GM12801 (cell line): ENCODE data around the gene WFDC13.

Experiments
- TF ChIP-seq, protein P1 (sequence below): IDR thresholded peaks from one replicate; pipeline ENCODE4 v1.5.1; 2011; ENCODE audit warnings: control low read depth; ENCODE audit not compliant: insufficient read length; ENCODE audit errors: extremely low read depth

Gene WFDC13, protein sequence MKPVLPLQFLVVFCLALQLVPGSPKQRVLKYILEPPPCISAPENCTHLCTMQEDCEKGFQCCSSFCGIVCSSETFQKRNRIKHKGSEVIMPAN

DNA sequence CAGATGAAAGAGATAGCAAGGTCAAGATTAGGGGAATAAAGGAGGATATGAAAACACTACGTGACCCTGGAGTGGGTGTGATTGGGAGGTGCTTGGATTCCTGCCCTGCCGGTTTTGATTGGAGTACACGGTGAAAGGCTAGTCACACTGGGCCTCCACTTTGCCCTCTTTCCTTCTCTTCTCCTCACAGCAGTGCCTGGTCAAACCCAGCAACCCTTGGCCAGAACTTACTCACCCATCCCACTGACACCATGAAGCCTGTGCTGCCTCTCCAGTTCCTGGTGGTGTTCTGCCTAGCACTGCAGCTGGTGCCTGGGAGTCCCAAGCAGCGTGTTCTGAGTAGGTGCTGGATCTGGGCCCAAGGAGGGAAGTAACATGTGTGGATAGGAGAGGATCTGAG is at the start of gene WFDC13:
Gene WFDC13 (plus strand): TSS at position 166 of the 400 bp plus-strand sequence. CDS start 86 bp downstream, at position 252.
- TF ChIP-seq, protein P1, sequence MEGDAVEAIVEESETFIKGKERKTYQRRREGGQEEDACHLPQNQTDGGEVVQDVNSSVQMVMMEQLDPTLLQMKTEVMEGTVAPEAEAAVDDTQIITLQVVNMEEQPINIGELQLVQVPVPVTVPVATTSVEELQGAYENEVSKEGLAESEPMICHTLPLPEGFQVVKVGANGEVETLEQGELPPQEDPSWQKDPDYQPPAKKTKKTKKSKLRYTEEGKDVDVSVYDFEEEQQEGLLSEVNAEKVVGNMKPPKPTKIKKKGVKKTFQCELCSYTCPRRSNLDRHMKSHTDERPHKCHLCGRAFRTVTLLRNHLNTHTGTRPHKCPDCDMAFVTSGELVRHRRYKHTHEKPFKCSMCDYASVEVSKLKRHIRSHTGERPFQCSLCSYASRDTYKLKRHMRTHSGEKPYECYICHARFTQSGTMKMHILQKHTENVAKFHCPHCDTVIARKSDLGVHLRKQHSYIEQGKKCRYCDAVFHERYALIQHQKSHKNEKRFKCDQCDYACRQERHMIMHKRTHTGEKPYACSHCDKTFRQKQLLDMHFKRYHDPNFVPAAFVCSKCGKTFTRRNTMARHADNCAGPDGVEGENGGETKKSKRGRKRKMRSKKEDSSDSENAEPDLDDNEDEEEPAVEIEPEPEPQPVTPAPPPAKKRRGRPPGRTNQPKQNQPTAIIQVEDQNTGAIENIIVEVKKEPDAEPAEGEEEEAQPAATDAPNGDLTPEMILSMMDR = no peak

DNA sequence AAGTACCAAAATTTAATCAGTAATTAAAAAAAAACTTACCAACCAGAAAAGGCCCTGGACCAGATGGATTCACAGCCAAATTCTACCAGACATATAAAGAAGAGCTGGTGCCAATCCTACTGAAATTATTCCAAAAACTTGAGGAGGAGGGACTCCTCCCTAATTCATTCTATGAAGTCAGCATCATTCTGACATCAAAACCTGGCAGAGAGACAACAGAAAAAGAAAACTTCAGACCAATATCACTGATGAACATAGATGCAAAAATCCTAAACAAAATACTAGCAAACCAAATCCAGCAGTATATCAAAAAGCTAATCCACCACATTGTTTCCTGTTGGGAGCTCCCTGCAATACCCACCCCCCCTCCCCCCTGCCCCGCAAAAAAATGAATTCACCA is 31.7 kb upstream of the WFDC13 start, which contains the start of gene WFDC11:
Gene WFDC11 (minus strand): TSS at position 101 of the 400 bp plus-strand sequence. CDS start 19,639 bp downstream, outside the sequence.
- TF ChIP-seq, protein P1 = no peak

DNA sequence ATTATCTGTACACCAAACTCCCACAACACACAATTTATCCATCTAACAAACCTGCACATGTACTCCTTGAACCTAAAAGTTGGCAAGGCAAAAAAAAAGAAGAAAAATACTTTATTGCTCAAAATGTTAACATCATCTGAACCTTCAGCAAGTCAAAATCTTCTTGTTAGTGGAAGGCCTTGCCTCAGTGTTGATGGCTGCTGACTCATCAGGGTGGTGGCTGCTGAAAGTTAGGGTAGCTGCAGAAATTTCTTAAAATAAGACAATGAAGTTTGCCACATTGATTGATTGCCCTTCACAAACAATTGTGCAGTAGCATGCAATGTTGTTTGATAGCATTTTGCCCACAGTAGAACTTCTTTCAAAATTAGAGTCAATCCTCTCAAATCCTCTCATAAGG is 29.1 kb upstream of the WFDC13 start:
- TF ChIP-seq, protein P1 = no peak

DNA sequence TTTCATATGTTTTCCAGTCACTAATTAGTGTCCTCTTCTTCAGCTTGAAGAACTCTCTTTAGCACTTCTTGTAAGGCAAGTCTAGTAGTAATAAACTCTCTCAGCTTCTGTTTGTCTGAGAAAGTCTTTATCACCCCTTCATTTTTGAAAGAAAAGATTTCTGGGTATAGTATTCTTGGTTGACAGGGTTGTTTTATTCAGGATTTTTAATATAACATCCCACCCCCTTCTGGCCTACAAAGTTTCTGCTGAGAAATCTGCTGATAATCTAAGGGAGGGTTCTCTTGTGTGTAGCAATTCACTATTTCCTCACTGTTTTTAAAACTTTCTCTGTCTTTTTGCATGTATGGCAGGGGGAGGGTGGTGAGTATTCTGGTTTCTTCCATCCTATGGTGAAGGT is 22.2 kb upstream of the WFDC13 start:
- TF ChIP-seq, protein P1 = no peak

DNA sequence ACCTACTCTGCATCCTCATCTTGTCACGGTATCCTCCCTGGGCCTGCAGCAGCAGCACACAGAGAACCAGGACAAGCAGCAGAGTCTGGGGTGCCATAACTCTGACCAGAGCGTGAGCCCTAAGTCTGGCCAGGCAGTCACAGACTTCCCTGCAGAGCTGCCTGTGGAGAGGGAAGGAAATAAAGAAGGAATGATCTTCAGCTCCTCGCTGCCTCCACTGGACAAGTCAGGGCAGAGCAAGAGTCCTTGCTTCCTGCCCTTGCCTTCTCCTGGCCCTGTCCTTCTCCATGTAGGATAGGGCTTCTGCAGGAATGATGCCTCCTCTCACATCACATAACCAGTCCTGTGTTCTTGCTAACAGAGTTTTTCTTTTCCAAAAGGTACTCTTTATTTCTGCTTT is 15.9 kb upstream of the WFDC13 start:
- TF ChIP-seq, protein P1 = no peak

DNA sequence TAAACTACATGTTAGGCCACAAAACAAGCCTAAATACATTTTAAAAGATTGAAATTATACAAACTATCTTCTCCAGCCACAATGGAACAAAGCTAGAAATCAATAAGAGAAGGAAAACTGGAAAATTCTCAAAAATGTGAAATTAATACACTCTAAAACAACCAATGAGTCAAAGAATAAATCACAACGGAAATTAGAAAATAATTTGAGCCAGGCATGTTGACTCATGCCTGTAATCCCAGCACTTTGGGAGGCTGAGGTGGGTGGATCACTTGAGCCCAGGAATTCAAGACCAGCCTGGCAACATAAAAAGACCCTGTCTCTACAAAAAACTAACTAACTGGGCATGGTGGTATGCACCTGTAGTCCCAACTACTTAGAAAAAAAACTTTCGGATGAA is 6.3 kb upstream of the WFDC13 start:
- TF ChIP-seq, protein P1 = no peak

DNA sequence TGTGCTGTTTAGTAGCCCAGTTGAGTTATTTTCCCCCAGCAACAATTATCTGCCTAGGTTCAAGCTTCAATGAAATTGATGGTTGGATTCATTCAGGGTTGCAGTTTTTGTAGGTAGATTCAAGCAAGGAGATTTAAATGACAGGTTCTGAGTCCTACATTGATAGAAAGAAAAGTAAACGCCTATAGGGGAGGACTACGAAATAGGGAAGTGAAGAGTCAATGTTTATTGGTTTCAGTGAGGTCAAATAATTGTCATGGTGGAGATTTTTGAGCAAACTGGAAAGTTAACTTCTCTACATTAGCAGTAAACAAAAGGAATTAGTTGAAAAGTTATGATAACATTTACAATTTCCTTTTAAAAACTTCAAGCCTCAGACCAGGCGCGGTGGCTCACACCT is 734 bp upstream of the WFDC13 start:
- TF ChIP-seq, protein P1 = no peak
